Hippocampal formation (tissue), 2 donors: ENCODE results near the gene HPGDS.
"Not testable (repeated sequence)": the region's sequence is repeated elsewhere in the genome, so short reads cannot be mapped to it uniquely, and the experiment has no call there.

ENCODE experiments used
- DNase-seq, 2 donors: peaks; one replicate each; lab custom pipeline; 2025; lab: John Stamatoyannopoulos, UW

The HPGDS gene

GRCh38 chr4:94357624-94358023 is 15.0 kb upstream of the HPGDS start:
- DNase-seq: no peak

- DNase-seq: no peak
These were observed 13.8 kb upstream of the HPGDS start for GRCh38 chr4:94356444-94356843.

- DNase-seq: no peak
These were observed 11.8 kb upstream of the HPGDS start for GRCh38 chr4:94354474-94354896.

- DNase-seq: no peak
These were observed 10.4 kb upstream of the HPGDS start for GRCh38 chr4:94352996-94353395.

- DNase-seq: no peak
These were observed 9.5 kb upstream of the HPGDS start for GRCh38 chr4:94352163-94352562.

GRCh38 chr4:94351319-94351718 is 8.7 kb upstream of the HPGDS start:
- no peak for DNase-seq

GRCh38 chr4:94350095-94350494 is 7.5 kb upstream of the HPGDS start:
- DNase-seq: no peak

- DNase-seq: no peak
These were observed 6.6 kb upstream of the HPGDS start for GRCh38 chr4:94349193-94349592.

- no peak for DNase-seq
These were observed 6.0 kb upstream of the HPGDS start for GRCh38 chr4:94348666-94349065.

GRCh38 chr4:94346541-94346940 is 3.9 kb upstream of the HPGDS start:
- DNase-seq: no peak

GRCh38 chr4:94345969-94346368 is 3.3 kb upstream of the HPGDS start:
- no peak for DNase-seq

- DNase-seq: no peak
These were observed 2.6 kb upstream of the HPGDS start for GRCh38 chr4:94345266-94345665.

- no peak for DNase-seq
These were observed 1.8 kb upstream of the HPGDS start for GRCh38 chr4:94344457-94344856.

GRCh38 chr4:94341481-94342370 is 910 bp downstream of the HPGDS start:
- DNase-seq: no peak

- DNase-seq: no peak
These were observed 2.9 kb downstream of the HPGDS start for GRCh38 chr4:94339779-94340178.

- no peak for DNase-seq
These were observed 3.8 kb downstream of the HPGDS start for GRCh38 chr4:94338681-94339351.

GRCh38 chr4:94336791-94337190 is 5.8 kb downstream of the HPGDS start:
- DNase-seq: not testable (repeated sequence)

- no peak for DNase-seq
These were observed 6.3 kb downstream of the HPGDS start for GRCh38 chr4:94336303-94336702.

- DNase-seq: no peak
These were observed 7.7 kb downstream of the HPGDS start for GRCh38 chr4:94334962-94335361.

- DNase-seq: no peak
These were observed 8.2 kb downstream of the HPGDS start for GRCh38 chr4:94334476-94334875.

GRCh38 chr4:94333866-94334265 is 8.8 kb downstream of the HPGDS start:
- no peak for DNase-seq

- DNase-seq: no peak
These were observed 9.5 kb downstream of the HPGDS start for GRCh38 chr4:94332983-94333590.

GRCh38 chr4:94329933-94330332 is 12.7 kb downstream of the HPGDS start:
- no peak for DNase-seq
